NCI-H2196 (cell line): ENCODE data around the gene TNRC18.
"Not testable (repeated sequence)": the region's sequence is repeated elsewhere in the genome, so short reads cannot be mapped to it uniquely, and the experiment has no call there.

Experiments used
- DNase-seq: peaks from one replicate; lab custom pipeline; 2025; ENCODE audit not compliant: unreplicated experiment; lab: John Stamatoyannopoulos, UW

TNRC18 gene

GRCh38 chr7:5278766-5279165, 144.9 kb downstream of the TNRC18 start:
- no peak for DNase-seq

GRCh38 chr7:5276611-5277010, 147.0 kb downstream of the TNRC18 start:
- DNase-seq, result no peak

- DNase-seq, result not testable (repeated sequence)
Observed at GRCh38 chr7:5276123-5276522, 147.5 kb downstream of the TNRC18 start.

GRCh38 chr7:5275510-5275909, 148.1 kb downstream of the TNRC18 start:
- peak; percentile 58 for DNase-seq

GRCh38 chr7:5274985-5275431, 148.6 kb downstream of the TNRC18 start:
- peak; percentile 47 for DNase-seq

GRCh38 chr7:5274441-5274840, 149.2 kb downstream of the TNRC18 start:
- no peak for DNase-seq

- peak; percentile 72 for DNase-seq
Observed at GRCh38 chr7:5273831-5274405, 149.7 kb downstream of the TNRC18 start.

- no peak for DNase-seq
Observed at GRCh38 chr7:5270788-5271187, 152.8 kb downstream of the TNRC18 start.

GRCh38 chr7:5269992-5270657, 153.5 kb downstream of the TNRC18 start:
- DNase-seq, result not testable (repeated sequence)

- DNase-seq, result not testable (repeated sequence)
Observed at GRCh38 chr7:5267829-5268228, 155.8 kb downstream of the TNRC18 start.

GRCh38 chr7:5266191-5267028, 157.2 kb downstream of the TNRC18 start:
- DNase-seq, result no peak

- DNase-seq, result no peak
Observed at GRCh38 chr7:5265320-5266190, 158.1 kb downstream of the TNRC18 start.

GRCh38 chr7:5263066-5263465, 160.6 kb downstream of the TNRC18 start:
- not testable (repeated sequence) for DNase-seq

GRCh38 chr7:5260530-5261068, 163.0 kb downstream of the TNRC18 start:
- not testable (repeated sequence) for DNase-seq
